Activated B cell treated with CpG ODN at 0.5 μM for 24 hours (primary cell): ENCODE measurements around the gene PRDM16. TPM values are rescaled to one million over a fixed set of nuclear protein-coding genes. Genes with fewer than 3 reads are reported as not detected.
A peak's percentile ranks its signal among the peaks of the same experiment; 100 is the strongest.

ENCODE experiments used
- ATAC-seq: fragments of 200-7000 bp; cut with Tn5 transposase; one replicate; pipeline ENCODE4 v1.10.0; 2021; ENCODE audit warnings: low read depth, mild to moderate bottlenecking, moderate library complexity
- CTCF ChIA-PET: fragments of 350-600 bp; sonication (Branson Sonifier 250); formaldehyde crosslinking; loops from one replicate; lab custom pipeline; 2021; ENCODE audit warnings: antibody characterized with exemption; lab: Charles Lee
- POLR2A ChIA-PET: fragments of 350-600 bp; sonication (Branson Sonifier 250); formaldehyde crosslinking; loops from one replicate; lab custom pipeline; 2021; ENCODE audit warnings: antibody characterized with exemption; lab: Charles Lee
- DNase-seq: peaks from one replicate; pipeline ENCODE4 v3.0.0; 2022
- H3K27ac Mint-ChIP-seq: one replicate; pipeline ENCODE4 v1.8.0; 2020; ENCODE audit warnings: mixed read lengths
- H3K27me3 Mint-ChIP-seq: one replicate; pipeline ENCODE4 v1.8.0; 2021; ENCODE audit warnings: mixed read lengths
- H3K36me3 Mint-ChIP-seq: one replicate; pipeline ENCODE4 v1.8.0; 2021; ENCODE audit warnings: low read depth, mixed read lengths
- H3K4me1 Mint-ChIP-seq: one replicate; pipeline ENCODE4 v1.8.0; 2021; ENCODE audit warnings: mixed read lengths
- H3K4me3 Mint-ChIP-seq: one replicate; pipeline ENCODE4 v1.8.0; 2020; ENCODE audit warnings: mild to moderate bottlenecking, mixed read lengths
- H3K9me3 Mint-ChIP-seq: one replicate; pipeline ENCODE4 v1.8.0; 2020; ENCODE audit warnings: mixed read lengths
- intact Hi-C: fragments of 100-400 bp; cut with micrococcal nuclease; formaldehyde crosslinking; loops from one replicate; pipeline ENCODE4 v1.15.1; 2024
- total RNA-seq: library from RNA; stranded (reverse); gene quantifications from 2 replicates; pipeline ENCODE4 v1.2.3, GENCODE V29; 2022
- TF ChIP-seq, protein P1 (sequence below): fragments of 200-600 bp; IDR thresholded peaks from one replicate; pipeline ENCODE4 v1.8.0; 2022; ENCODE audit warnings: antibody characterized with exemption, mild to moderate bottlenecking

The PRDM16 gene
- total RNA-seq, 1 donor from 2014 or later = not detected

DNA sequence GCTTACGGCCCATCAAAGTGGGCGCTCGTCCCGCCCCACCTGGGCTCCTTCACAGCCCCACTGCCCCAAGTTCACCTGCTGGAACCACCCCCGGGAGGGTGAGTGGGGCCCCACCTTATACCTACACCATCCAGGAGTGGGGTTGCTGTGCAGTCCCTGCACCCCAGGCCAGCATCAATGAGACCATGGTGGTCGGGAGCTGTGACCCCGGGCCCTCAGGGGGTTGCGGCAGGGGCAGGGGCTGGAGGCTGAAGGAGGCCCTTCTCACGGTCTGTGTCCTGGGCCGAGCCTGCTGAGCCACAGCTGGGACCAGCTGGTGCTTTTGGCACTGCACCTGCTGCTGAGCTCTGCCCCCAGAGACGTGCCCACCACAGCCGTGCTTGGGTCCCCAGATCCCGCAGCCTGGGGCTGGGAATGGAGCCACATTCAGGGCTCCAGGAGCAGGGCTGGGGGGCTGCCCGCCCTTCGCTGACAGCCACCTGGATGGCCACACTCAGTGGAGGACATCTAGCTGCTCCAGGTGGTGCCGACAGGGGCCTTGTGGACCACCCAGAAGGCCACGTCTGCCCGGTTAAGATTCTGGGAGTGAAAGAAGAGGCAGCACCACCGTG lies 30.3 kb upstream of the PRDM16 start:
- Mint-ChIP-seq H3K4me3 (no peak overlapping the region), H3K4me1 (no peaks in the 10 kb centered on the region), H3K27ac (no peak overlapping the region), H3K27me3 (no peaks in the 10 kb centered on the region), H3K36me3 (no peaks in the 10 kb centered on the region), H3K9me3 (no peaks in the 10 kb centered on the region)
- DNase-seq (no peak), ATAC-seq (no peak)
- intact Hi-C loops = no loop called here
- CTCF ChIA-PET = no interaction called here
- POLR2A ChIA-PET = no interaction called here
- TF ChIP-seq, protein P1, sequence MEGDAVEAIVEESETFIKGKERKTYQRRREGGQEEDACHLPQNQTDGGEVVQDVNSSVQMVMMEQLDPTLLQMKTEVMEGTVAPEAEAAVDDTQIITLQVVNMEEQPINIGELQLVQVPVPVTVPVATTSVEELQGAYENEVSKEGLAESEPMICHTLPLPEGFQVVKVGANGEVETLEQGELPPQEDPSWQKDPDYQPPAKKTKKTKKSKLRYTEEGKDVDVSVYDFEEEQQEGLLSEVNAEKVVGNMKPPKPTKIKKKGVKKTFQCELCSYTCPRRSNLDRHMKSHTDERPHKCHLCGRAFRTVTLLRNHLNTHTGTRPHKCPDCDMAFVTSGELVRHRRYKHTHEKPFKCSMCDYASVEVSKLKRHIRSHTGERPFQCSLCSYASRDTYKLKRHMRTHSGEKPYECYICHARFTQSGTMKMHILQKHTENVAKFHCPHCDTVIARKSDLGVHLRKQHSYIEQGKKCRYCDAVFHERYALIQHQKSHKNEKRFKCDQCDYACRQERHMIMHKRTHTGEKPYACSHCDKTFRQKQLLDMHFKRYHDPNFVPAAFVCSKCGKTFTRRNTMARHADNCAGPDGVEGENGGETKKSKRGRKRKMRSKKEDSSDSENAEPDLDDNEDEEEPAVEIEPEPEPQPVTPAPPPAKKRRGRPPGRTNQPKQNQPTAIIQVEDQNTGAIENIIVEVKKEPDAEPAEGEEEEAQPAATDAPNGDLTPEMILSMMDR = no peak

DNA sequence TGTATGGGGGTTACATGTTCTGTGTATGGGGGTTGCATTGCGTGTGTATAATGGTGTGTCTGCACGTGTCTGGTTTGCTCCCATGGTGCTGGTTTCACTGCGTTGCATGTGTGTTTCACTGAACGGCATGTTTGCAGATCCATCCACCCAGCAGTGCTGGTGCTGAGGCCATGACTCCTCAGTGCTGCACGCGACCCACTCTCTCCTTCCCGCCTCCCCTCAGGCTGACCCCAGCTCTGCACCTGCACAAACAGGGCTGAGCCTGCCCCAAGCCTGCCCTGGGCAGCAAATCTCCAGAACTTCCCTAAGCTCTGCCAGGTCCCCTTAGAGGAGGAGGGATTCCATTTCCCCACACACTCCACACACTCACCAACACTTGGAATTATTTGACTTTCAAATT lies 29.0 kb upstream of the PRDM16 start:
- intact Hi-C loops = no loop called here
- POLR2A ChIA-PET = no interaction called here
- peak; percentile 5 for DNase-seq

DNA sequence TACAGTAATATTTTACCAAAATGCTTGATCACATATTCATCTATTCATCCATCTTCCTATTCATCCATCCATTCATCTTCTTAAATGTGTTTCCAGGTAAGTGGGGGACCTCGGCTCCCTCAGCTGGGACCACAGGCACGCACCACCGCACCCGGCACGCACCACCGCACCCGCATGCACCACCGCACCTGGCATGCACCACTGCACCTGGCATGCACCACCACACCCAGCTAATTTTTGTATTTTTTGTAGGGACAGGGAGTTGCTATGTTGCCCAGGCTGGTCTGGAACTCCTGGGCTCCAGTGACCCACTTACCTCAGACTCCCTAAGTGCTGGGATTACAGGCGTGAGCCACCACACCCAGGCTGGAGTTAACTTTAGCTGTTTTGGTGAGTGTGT lies 26.5 kb upstream of the PRDM16 start:
- ChIA-PET CTCF (no interaction called here), POLR2A (no interaction called here)
- H3K4me1 Mint-ChIP-seq = no peaks in the 10 kb centered on the region
- no peaks in the 10 kb centered on the region for H3K36me3 Mint-ChIP-seq
- TF ChIP-seq, protein P1 = no peak
- no peak for DNase-seq
- no peak overlapping the region for H3K4me3 Mint-ChIP-seq
- no peaks in the 10 kb centered on the region for H3K9me3 Mint-ChIP-seq
- no peak overlapping the region for H3K27ac Mint-ChIP-seq
- H3K27me3 Mint-ChIP-seq = peaks cover 9% of the 10 kb centered on the region
- ATAC-seq = no peak
- intact Hi-C loops = no loop called here

More for the DNA sequence above, 29.0 kb upstream of the PRDM16 start:
- Mint-ChIP-seq H3K27me3 (peaks cover 2% of the 10 kb centered on the region), H3K4me1 (no peaks in the 10 kb centered on the region), H3K36me3 (no peaks in the 10 kb centered on the region), H3K4me3 (no peak overlapping the region), H3K27ac (no peak overlapping the region), H3K9me3 (no peaks in the 10 kb centered on the region)
- TF ChIP-seq, protein P1 = no peak
- CTCF ChIA-PET = no interaction called here
- ATAC-seq = no peak

DNA sequence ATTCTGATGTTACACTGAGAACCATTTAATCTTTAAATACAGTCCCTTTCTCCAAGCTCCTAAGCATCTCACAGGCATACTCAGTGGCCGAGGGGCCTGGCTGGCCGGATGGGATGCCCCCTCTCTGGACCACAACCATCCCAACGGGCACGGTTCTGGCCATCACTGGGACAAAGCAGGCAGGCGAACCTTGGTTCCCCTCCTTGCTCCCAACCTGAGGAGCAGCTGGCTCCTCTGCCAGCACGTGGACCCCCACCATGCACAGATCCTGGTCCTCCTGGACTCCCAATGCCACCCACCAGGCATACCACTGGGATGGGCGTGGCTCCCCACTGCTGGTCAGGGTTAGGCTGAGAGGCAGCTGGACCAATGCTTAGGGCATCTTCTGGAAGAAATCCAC lies 19.8 kb upstream of the PRDM16 start:
- DNase-seq = no peak
- Mint-ChIP-seq H3K27me3 (peaks cover 19% of the 10 kb centered on the region), H3K36me3 (no peaks in the 10 kb centered on the region), H3K27ac (no peak overlapping the region), H3K4me3 (no peak overlapping the region), H3K4me1 (no peaks in the 10 kb centered on the region), H3K9me3 (no peaks in the 10 kb centered on the region)
- intact Hi-C loops = no loop called here
- POLR2A ChIA-PET = no interaction called here
- ATAC-seq = no peak
- CTCF ChIA-PET = no interaction called here
- TF ChIP-seq, protein P1 = no peak

DNA sequence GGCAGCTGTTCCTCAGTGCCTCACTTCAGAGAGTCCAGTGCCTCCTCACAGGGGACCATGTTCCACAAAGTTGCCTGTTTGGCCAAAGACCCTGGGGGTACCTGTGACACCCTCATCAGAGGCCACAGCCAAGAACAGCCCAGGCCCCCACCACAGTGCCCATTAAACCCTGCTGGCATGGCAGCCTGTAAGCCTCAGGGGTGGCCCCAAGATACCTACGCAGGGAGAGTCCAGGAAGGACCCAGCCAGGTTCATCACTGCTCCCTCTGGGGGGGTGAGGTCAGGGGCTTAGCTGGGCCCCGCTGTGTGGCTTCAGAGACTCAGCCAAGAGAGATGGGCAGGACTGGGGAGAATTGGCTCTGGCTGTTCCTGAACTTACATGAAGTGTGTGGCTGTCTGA lies 19.1 kb upstream of the PRDM16 start:
- no peaks in the 10 kb centered on the region for H3K36me3 Mint-ChIP-seq
- TF ChIP-seq, protein P1 = no peak
- intact Hi-C loops = no loop called here
- no peak overlapping the region for H3K27ac Mint-ChIP-seq
- peaks cover 23% of the 10 kb centered on the region for H3K27me3 Mint-ChIP-seq
- ChIA-PET POLR2A (no interaction called here), CTCF (no interaction called here)
- H3K4me3 Mint-ChIP-seq = no peak overlapping the region
- H3K9me3 Mint-ChIP-seq = no peaks in the 10 kb centered on the region
- H3K4me1 Mint-ChIP-seq = no peaks in the 10 kb centered on the region
- ATAC-seq (no peak), DNase-seq (no peak)
